ENCODE results near the gene CDRT15. TPM values are rescaled to one million over a fixed set of nuclear protein-coding genes. Genes with fewer than 3 reads are reported as not detected.
"Not testable (repeated sequence)": the region's sequence is repeated elsewhere in the genome, so short reads cannot be mapped to it uniquely, and the experiment has no call there.

The CDRT15 gene
- total and polyA plus RNA-seq, 9 donors, result not detected

GRCh38 chr17:14198013-14198412, 38.6 kb downstream of the CDRT15 start:
- Histone ChIP-seq H3K9me3 (no peaks in the 10 kb centered on the region), H3K4me3 (no peak overlapping the region), H3K36me3 (no peaks in the 10 kb centered on the region), H3K27ac (no peak overlapping the region), H3K27me3 (no peaks in the 10 kb centered on the region), H3K4me1 (ENCODE audit: insufficient read depth) (peaks cover 2% of the 10 kb centered on the region)
- 60 to 70% (median 61%) methylated on average over 6 of the region's 6 CpGs for WGBS, 3 donors
- DNase-seq, result no peak
- intact Hi-C loops (cut with DNase I), result no loop called here
- no peak for TF ChIP-seq EP300 (IDR thresholded peaks at IDR 0.05)
- TF ChIP-seq, protein P1, sequence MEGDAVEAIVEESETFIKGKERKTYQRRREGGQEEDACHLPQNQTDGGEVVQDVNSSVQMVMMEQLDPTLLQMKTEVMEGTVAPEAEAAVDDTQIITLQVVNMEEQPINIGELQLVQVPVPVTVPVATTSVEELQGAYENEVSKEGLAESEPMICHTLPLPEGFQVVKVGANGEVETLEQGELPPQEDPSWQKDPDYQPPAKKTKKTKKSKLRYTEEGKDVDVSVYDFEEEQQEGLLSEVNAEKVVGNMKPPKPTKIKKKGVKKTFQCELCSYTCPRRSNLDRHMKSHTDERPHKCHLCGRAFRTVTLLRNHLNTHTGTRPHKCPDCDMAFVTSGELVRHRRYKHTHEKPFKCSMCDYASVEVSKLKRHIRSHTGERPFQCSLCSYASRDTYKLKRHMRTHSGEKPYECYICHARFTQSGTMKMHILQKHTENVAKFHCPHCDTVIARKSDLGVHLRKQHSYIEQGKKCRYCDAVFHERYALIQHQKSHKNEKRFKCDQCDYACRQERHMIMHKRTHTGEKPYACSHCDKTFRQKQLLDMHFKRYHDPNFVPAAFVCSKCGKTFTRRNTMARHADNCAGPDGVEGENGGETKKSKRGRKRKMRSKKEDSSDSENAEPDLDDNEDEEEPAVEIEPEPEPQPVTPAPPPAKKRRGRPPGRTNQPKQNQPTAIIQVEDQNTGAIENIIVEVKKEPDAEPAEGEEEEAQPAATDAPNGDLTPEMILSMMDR (IDR thresholded peaks at IDR 0.05), result no peak

- no peaks in the 10 kb centered on the region for H3K36me3 ChIP-seq
- no peaks in the 10 kb centered on the region for H3K9me3 ChIP-seq
- no peaks in the 10 kb centered on the region for H3K27me3 ChIP-seq
- TF ChIP-seq EP300 (IDR thresholded peaks at IDR 0.05) (no peak), POLR2A (IDR thresholded peaks at IDR 0.05) (no peak)
- TF ChIP-seq, protein P1 (IDR thresholded peaks at IDR 0.05), result no peak
- WGBS, 3 donors, result 59 to 70% (median 69%) methylated on average over 4 of the region's 4 CpGs
- no peak overlapping the region for H3K4me3 ChIP-seq
- DNase-seq, result no peak
- peaks cover 2% of the 10 kb centered on the region for H3K4me1 ChIP-seq (ENCODE audit: insufficient read depth)
- intact Hi-C loops (cut with DNase I), result no loop called here
- H3K27ac ChIP-seq, result no peak overlapping the region
Measured at GRCh38 chr17:14197586-14197985, 39.1 kb downstream of the CDRT15 start.

- no peak overlapping the region for H3K4me3 ChIP-seq
- no peaks in the 10 kb centered on the region for H3K36me3 ChIP-seq
- no peak for TF ChIP-seq EP300 (IDR thresholded peaks at IDR 0.05)
- TF ChIP-seq, protein P1 (IDR thresholded peaks at IDR 0.05), result no peak
- no peak for TF ChIP-seq POLR2A (IDR thresholded peaks at IDR 0.05)
- no peak for DNase-seq
- H3K27me3 ChIP-seq, result no peaks in the 10 kb centered on the region
- WGBS, 3 donors, result 87 to 94% (median 92%) methylated on average over 2 of the region's 2 CpGs
- intact Hi-C loops (cut with DNase I), result no loop called here
- peaks cover 2% of the 10 kb centered on the region for H3K4me1 ChIP-seq (ENCODE audit: insufficient read depth)
- no peaks in the 10 kb centered on the region for H3K9me3 ChIP-seq
- no peak overlapping the region for H3K27ac ChIP-seq
Measured at GRCh38 chr17:14197057-14197456, 39.6 kb downstream of the CDRT15 start.

DNA sequence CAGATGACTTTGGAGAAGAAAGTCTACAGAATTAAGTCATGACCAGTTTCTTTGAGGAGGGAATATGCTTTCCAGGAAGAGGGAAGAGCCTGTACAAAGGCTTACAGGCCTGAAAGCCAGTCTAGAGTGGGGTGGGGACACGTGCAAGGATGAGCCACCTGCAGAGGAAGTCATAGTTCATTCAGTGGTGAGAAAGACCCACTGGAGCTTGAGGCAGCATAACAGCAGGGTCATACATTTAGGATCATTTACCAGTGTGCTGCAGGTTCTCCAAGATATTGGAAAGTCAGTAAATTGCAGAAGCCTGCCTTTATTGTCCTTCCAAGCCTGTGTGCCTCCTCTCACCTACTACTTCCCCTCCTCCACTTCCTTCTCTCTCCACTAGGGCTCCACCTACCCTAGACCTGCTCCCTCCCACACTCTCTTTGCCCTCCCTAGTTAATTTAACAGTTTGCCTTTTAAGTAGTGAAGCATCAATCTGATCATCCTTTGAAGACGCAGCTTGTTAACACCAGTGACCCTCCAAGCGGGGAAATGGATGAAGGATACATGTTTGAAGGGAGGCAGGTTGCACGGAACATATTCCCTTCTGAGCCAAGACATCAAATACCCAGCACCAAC, 40.2 kb downstream of the CDRT15 start:
- Histone ChIP-seq H3K4me1 (ENCODE audit: insufficient read depth) (no peaks in the 10 kb centered on the region), H3K27me3 (no peaks in the 10 kb centered on the region), H3K27ac (no peak overlapping the region), H3K36me3 (no peaks in the 10 kb centered on the region), H3K9me3 (no peaks in the 10 kb centered on the region), H3K4me3 (no peak overlapping the region)
- 84 to 97% (median 87%) methylated on average over 4 of the region's 4 CpGs for WGBS, 3 donors
- intact Hi-C loops (cut with DNase I), result no loop called here
- DNase-seq, result no peak
- no peak for TF ChIP-seq EP300 (IDR thresholded peaks at IDR 0.05)
- TF ChIP-seq, protein P1 (IDR thresholded peaks at IDR 0.05), result no peak
- TF ChIP-seq POLR2A (IDR thresholded peaks at IDR 0.05), result no peak

DNA sequence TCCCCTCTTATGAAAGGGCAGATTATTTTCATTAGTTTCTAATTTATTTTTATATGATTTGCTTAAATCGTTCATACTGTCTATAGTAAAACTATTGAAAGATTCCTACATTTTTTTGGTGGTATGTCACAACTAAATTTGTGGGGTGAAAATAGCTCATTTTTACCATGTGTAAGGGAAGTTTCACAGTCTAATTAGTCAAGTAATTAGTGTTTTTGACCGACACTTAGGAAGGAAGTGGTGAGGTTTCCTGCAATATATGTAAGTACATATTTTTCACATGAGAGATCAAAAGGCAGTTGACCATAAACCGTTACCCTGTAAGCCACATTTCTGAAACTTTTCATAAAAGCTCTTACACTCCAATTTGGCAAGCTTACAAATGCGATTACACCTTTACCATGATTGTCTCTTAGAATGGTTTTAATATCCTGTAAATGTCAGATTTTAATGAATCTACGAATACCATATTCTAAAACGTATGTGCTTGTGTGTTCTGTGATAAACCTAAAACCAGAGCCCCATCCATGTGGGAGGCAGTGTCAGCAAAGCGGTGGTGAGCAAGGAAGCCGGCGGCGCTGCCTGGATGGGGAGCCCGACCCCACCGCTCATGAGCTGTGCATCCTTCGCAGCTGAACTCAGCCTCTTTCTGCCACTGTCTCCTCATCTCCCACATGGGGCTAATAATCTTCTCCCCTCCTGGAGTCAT, 43.9 kb downstream of the CDRT15 start:
- intact Hi-C loops (cut with DNase I); H3K9me3 ChIP-seq; H3K4me1 ChIP-seq (ENCODE audit: insufficient read depth); H3K27ac ChIP-seq; H3K27me3 ChIP-seq; H3K36me3 ChIP-seq; H3K4me3 ChIP-seq; DNase-seq: not testable (repeated sequence)
- WGBS, 3 donors, result 89 to 93% (median 91%) methylated on average over 12 to 13 of the region's 13 CpGs

DNA sequence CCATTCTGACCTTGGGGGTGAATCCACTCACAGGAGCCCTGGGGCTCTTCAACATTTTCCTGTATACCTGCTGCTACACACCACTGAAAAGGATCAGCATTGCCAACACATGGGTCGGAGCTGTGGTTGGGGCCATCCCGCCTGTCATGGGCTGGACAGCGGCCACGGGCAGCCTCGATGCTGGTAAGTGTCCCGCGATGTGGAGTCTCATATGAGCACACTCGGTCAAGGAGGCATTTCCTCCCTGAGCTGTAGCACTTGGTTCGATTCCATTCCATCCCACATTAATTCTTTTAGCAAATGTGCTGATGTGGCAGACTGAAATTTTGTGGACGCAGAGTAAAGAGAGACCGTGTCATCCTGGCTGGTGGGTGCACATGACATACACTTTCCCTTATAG, 44.6 kb downstream of the CDRT15 start:
- H3K36me3 ChIP-seq; H3K9me3 ChIP-seq; DNase-seq; H3K4me3 ChIP-seq; intact Hi-C loops (cut with DNase I); H3K27me3 ChIP-seq; H3K27ac ChIP-seq; H3K4me1 ChIP-seq (ENCODE audit: insufficient read depth): not testable (repeated sequence)
- WGBS, 3 donors, result 92 to 95% (median 95%) methylated on average over 11 of the region's 11 CpGs

DNA sequence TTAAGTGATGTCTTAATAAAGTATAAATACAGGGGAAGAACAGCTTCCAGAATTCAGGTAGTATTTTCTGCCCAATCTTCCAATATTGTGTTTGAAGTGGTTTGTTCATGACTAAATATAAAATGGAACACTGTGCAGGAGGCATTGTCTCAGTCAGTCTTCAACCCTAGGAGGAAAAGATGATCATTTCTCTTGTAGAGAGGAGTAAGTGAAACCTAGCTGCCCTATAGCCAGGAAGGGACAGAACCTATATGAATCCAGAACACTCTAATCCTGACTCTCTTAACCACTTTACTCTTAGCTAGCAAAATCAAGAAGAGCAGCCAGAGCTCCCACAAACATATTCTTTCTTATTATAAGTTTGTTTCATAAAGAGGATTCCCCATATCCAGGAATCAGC, 45.2 kb downstream of the CDRT15 start:
- H3K9me3 ChIP-seq; H3K27me3 ChIP-seq; H3K4me1 ChIP-seq (ENCODE audit: insufficient read depth); H3K36me3 ChIP-seq; intact Hi-C loops (cut with DNase I); DNase-seq; H3K4me3 ChIP-seq; H3K27ac ChIP-seq: not testable (repeated sequence)

DNA sequence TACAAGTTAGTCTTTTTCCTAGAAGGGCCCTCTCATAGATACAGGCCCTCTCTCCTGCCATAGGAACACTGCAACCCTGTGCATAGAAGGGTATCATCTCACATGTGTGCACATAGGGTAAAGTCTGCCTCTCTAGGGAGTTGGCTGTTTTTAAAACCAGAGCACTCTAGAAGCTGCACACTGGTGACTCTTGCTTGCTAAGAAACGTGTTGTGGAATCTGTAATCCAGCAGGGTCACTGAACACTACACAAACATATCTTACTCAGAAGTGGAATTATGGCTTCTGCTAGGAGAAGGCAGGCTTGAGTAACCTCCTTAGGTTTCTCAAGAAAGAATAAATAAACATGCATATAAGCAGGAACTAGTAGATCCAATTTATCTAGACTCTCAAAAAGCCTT, 45.9 kb downstream of the CDRT15 start:
- H3K4me1 ChIP-seq (ENCODE audit: insufficient read depth); intact Hi-C loops (cut with DNase I); H3K27ac ChIP-seq; H3K9me3 ChIP-seq; H3K36me3 ChIP-seq; DNase-seq; H3K4me3 ChIP-seq; H3K27me3 ChIP-seq: not testable (repeated sequence)
- WGBS, 3 donors, result 75 to 80% (median 80%) methylated on average over 1 of the region's 1 CpG

Measured in ovary (tissue), 9 donors.